ENCODE measurements around the gene TACR2.

Gene TACR2

DNA sequence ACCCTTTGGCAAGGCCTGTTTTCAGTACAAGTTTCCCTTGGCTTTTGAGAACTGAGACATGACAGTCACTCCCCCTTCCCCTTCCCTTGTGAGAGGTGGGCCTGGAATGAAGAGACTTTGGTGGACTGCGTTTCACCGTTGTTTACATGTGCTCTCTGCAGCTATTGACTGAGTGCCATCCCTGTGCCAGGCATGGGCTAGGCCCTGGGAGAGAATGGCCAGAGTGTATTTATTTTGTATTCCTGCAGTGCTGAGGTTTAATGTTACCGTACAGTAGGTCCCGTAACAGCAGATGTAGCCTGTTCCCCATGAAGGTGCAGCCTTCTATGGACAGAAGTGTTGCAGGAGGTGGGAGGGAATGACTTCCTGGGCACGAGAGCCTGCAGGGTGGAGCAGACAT, 50.0 kb downstream of the TACR2 start:
- DNase-seq = no peak

GRCh38 chr10:69364232-69364940, 52.3 kb downstream of the TACR2 start:
- DNase-seq = no peak

DNA sequence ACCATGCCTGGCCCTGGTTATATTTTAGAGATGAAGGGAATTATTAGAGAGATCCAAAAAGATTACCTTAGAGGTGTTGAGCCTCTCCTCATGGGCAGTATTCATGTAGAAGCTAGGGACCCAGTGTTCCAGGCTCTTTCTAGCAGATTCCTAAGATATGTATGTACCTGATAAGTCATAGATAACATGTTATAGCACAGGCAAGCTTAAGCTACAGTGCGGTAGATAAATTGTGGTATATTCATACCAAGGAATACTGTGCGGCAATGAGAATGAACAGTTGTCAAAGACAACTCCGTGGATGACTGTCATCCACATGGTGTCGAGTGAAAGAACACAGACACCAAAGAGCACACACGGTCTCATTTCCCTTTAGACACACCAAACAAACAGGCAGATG, 53.1 kb downstream of the TACR2 start:
- DNase-seq = no peak

DNA sequence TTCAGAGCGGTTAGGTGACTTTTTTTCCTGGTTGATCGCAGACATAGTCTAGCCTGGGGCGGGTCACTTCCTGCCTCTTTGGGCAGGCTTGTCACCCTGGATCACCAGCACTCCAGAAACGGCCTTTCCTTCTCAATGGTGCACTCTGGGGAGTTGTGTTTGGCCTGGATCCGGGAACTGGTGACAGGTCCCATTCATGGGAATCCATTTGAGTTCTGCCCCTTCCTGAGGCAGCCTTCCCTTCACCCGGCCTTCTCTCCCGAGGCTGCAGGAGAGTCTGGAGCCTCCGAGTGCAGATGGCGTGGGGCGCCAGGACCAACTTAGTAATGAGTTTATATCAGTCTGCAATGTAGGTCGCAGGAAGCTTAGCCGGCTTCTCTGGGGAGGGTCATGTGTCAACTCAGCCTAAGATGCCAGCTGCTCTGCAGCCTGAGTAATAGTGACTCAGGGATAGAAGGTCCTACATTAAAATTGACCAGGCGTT, 54.2 kb downstream of the TACR2 start:
- peak; percentile 35 for DNase-seq

- no peak for DNase-seq
These were observed 55.5 kb downstream of the TACR2 start for GRCh38 chr10:69361303-69361614.

DNA sequence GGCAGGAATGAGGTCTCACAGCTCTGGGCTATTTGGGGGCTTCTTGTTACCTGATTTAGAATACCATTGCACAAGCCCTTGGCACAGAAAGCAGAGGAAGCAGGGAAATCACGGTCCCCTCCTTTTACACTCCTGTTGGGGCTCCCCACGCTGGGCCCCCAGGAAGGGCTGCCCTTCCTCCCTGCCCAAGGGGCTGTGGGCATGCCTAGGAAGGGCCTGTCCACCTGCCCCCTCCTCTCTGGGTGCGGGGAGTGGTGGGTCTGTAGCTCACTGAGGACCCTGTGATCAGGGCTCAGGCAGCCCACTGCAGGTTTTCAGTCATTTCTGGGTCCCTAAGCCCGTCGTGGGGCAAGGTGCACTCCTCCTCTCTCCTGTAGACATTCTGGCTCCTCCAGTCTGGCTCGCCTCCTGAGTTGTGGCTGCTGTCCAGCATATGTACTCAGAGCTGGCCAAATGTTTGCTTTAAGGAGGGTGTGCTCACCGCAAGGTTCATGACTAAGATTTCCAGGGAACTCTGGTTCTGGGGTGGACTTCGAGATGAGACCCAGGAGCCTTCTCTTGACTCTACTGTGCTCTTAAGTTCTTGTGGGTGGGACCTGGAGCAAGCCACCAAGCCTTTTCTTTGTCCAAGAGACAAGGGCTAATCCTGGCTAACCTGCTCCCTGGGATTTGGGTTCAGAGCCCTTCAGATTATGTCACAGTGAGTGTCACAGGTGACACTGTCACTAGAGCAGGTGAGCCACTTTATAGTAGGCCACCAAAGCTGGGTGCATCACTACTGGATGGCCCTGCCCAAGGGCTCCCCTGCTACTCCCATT, 56.0 kb downstream of the TACR2 start:
- DNase-seq = no peak

DNA sequence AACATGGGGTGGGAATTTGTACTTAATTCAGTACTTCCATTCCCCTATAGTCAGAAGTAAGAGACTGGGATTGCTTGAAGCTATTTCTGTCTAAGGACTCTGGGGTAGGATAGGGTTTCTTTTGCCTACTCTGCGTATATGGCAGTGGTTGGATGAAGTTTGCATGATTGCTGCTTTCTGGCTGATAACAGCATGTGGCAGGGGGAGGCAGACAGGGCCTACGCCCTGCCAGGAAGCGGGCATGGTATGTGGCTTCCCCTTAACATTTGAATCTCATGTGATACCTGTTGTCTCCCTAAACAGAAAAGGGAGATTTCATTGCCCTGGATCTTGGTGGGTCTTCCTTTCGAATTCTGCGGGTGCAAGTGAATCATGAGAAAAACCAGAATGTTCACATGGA, 57.1 kb downstream of the TACR2 start:
- peak; percentile 47 for DNase-seq

DNA sequence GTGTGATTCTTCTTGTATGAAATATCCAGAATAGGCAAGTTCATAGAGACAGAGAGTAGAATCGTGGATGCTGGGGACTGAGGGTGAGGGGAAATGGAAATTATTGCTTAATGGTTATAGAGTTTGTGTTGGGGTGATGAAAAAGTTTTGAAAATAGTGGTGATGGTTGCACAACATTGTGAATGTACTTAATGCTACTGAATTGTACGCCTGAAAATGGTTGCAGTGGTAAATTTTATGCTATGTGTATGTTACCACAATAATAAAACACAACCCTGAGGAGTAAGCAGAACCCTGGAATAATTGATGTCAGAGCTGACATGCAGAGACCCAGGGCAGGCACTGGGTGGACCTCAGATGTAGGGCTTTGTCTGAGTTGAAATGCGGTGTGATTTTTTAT, 57.6 kb downstream of the TACR2 start:
- no peak for DNase-seq

GRCh38 chr10:69358148-69358795, 58.4 kb downstream of the TACR2 start:
- DNase-seq = no peak

DNA sequence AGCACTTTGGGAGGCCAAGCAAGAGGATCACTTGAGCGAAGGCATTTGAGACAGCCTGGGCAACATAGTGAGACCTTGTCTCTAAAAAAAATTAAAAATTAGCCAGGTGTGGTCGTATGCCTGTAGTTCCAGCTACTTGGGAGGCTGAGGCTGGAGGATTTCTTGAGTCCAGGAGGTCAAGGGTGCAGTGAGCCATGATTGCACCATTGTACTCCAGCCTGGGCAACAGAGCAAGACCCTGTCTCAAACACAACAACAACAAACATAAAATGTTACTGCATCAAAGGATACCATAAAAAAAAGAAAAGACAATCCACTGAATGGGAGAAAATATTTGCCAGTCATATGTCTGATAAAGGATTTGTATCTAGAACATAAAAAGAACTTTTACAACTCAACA, 60.5 kb downstream of the TACR2 start:
- no peak for DNase-seq

GRCh38 chr10:69353977-69354635, 62.6 kb downstream of the TACR2 start:
- DNase-seq = no peak

All from activated T-cell treated with anti-CD3 and anti-CD28 coated beads, Interleukin-2, amount 50 U/mL, for 1 hour (primary cell).